Smooth muscle cell (in vitro differentiated cells): ENCODE results near the gene CCDC33. TPM values are rescaled to one million over a fixed set of nuclear protein-coding genes. Genes with fewer than 3 reads are reported as not detected.

Source experiments
- DNase-seq: peaks from one replicate; lab custom pipeline; 2025; ENCODE audit not compliant: unreplicated experiment; lab: John Stamatoyannopoulos, UW
- H2AFZ ChIP-seq: fragments of 200-600 bp; sonication (generic); 2 replicates; pipeline ENCODE4 v1.6.0; 2016; ENCODE audit warnings: antibody characterized with exemption, low read depth, mild to moderate bottlenecking
- H3F3A ChIP-seq: fragments of 200-600 bp; sonication (generic); 2 replicates; pipeline ENCODE4 v1.6.0; 2017; ENCODE audit warnings: antibody characterized with exemption, low read depth
- H3K27ac ChIP-seq: fragments of 200-600 bp; sonication (generic); 2 replicates; pipeline ENCODE4 v1.5.1; 2016; ENCODE audit warnings: low read depth, mild to moderate bottlenecking
- H3K27me3 ChIP-seq: fragments of 200-600 bp; sonication (generic); 2 replicates; pipeline ENCODE4 v1.6.1; 2016; ENCODE audit warnings: low read depth, mild to moderate bottlenecking
- H3K36me3 ChIP-seq: fragments of 200-600 bp; sonication (generic); 2 replicates; pipeline ENCODE4 v1.5.1; 2016; ENCODE audit warnings: low read depth
- H3K4me1 ChIP-seq: fragments of 200-600 bp; sonication (generic); 2 replicates; pipeline ENCODE4 v1.5.1; 2016; ENCODE audit warnings: low read depth
- H3K4me2 ChIP-seq: fragments of 200-600 bp; sonication (generic); 2 replicates; pipeline ENCODE4 v1.6.0; 2016; ENCODE audit warnings: mild to moderate bottlenecking
- H3K4me3 ChIP-seq: fragments of 200-600 bp; sonication (generic); 2 replicates; pipeline ENCODE4 v1.5.1; 2016; ENCODE audit warnings: mild to moderate bottlenecking
- H3K79me2 ChIP-seq: fragments of 200-600 bp; sonication (generic); 2 replicates; pipeline ENCODE4 v1.6.0; 2016; ENCODE audit warnings: low read depth, mild to moderate bottlenecking
- H3K9ac ChIP-seq: fragments of 200-600 bp; sonication (generic); 2 replicates; pipeline ENCODE4 v1.6.0; 2016; ENCODE audit warnings: low read depth
- H3K9me3 ChIP-seq: fragments of 200-600 bp; sonication (generic); replicated peaks from 2 replicates; pipeline ENCODE4 v1.5.1; 2016; ENCODE audit warnings: low read depth
- H4K20me1 ChIP-seq: fragments of 200-600 bp; sonication (generic); 2 replicates; pipeline ENCODE4 v1.6.0; 2016; ENCODE audit warnings: low read depth
- CTCF ChIP-seq: fragments of 200-600 bp; sonication (generic); IDR thresholded peaks from 2 replicates; pipeline ENCODE4 v1.5.1; 2017; ENCODE audit warnings: borderline replicate concordance, mild to moderate bottlenecking, antibody characterized with exemption; ENCODE audit not compliant: insufficient read depth, poor library complexity, severe bottlenecking
- WGBS: methylation state at CpG from one replicate; pipeline ENCODE4 v1.1.7; 2016; ENCODE audit warnings: low lambda C conversion rate; 5-methylcytosine and 5-hydroxymethylcytosine counted together
- polyA plus RNA-seq: library from polyadenylated mRNA; unstranded; fragments of >200 nt; fragmentation: Nextera tagmentation; extraction: Ambion mirVana; gene quantifications from 2 replicates; pipeline ENCODE4 v1.2.1, GENCODE V29; 2016
- total RNA-seq: library from RNA; depleted of rRNA; stranded (reverse); fragments of >200 nt; gene quantifications from 2 replicates; pipeline ENCODE4 v1.2.3, GENCODE V29; 2014

The CCDC33 gene
- total and polyA plus RNA-seq, 2 experiments from 2014 or later, result 3.8 to 5.8 TPM

GRCh38 chr15:74382004-74382816 is 146.1 kb downstream of the CCDC33 start:
- H3F3A ChIP-seq, result no peaks in the 10 kb centered on the region
- peak; percentile 72 for DNase-seq
- H3K9me3 ChIP-seq, result no peaks in the 10 kb centered on the region
- peak; percentile 98 for TF ChIP-seq CTCF
- 40% methylated on average over 13 of the region's 13 CpGs for WGBS
- no peak overlapping the region for H3K4me3 ChIP-seq
- no peak overlapping the region for H3K4me2 ChIP-seq
- no peaks in the 10 kb centered on the region for H3K36me3 ChIP-seq
- H3K4me1 ChIP-seq, result peaks cover 10% of the 10 kb centered on the region
- no peaks in the 10 kb centered on the region for H3K79me2 ChIP-seq
- H3K9ac ChIP-seq, result peak overlapping the region; percentile 80
- H4K20me1 ChIP-seq, result no peaks in the 10 kb centered on the region
- H3K27me3 ChIP-seq, result no peaks in the 10 kb centered on the region
- H3K27ac ChIP-seq, result peak overlapping the region; percentile 92
- H2AFZ ChIP-seq, result no peak overlapping the region

- no peak for DNase-seq
- Histone ChIP-seq H4K20me1 (no peaks in the 10 kb centered on the region), H3K79me2 (no peaks in the 10 kb centered on the region), H3K4me3 (no peak overlapping the region), H3K27ac (peak overlapping the region; percentile 92), H3K4me2 (no peak overlapping the region), H3F3A (no peaks in the 10 kb centered on the region), H2AFZ (no peak overlapping the region), H3K27me3 (no peaks in the 10 kb centered on the region), H3K4me1 (peaks cover 10% of the 10 kb centered on the region), H3K9me3 (no peaks in the 10 kb centered on the region), H3K36me3 (no peaks in the 10 kb centered on the region), H3K9ac (peak overlapping the region; percentile 80)
- no peak for TF ChIP-seq CTCF
- 100% methylated on average over 4 of the region's 4 CpGs for WGBS
These were observed 147.2 kb downstream of the CCDC33 start for GRCh38 chr15:74383286-74383685.

GRCh38 chr15:74383695-74384565 is 147.8 kb downstream of the CCDC33 start:
- no peaks in the 10 kb centered on the region for H3K79me2 ChIP-seq
- WGBS, result 44% methylated on average over 8 of the region's 8 CpGs
- H2AFZ ChIP-seq, result no peak overlapping the region
- no peak overlapping the region for H3K4me3 ChIP-seq
- H4K20me1 ChIP-seq, result no peaks in the 10 kb centered on the region
- no peak for DNase-seq
- H3K36me3 ChIP-seq, result no peaks in the 10 kb centered on the region
- peaks cover 10% of the 10 kb centered on the region for H3K4me1 ChIP-seq
- H3K9me3 ChIP-seq, result no peaks in the 10 kb centered on the region
- H3K9ac ChIP-seq, result peak overlapping the region; percentile 83
- peak overlapping the region; percentile 4 for H3K4me2 ChIP-seq
- no peak for TF ChIP-seq CTCF
- H3K27me3 ChIP-seq, result no peaks in the 10 kb centered on the region
- H3F3A ChIP-seq, result no peaks in the 10 kb centered on the region
- H3K27ac ChIP-seq, result peak overlapping the region; percentile 92
